PFSK-1 (cell line): ENCODE results near the gene ANKS3.
A peak's percentile ranks its signal among the peaks of the same experiment; 100 is the strongest.

ENCODE experiments used
- FOXP2 ChIP-seq: optimal IDR thresholded peaks from 2 replicates; pipeline ENCODE3; 2011; ENCODE audit warnings: borderline replicate concordance, control low read depth, inconsistent platforms; ENCODE audit not compliant: insufficient read depth; ENCODE audit errors: extremely low read length, extremely low read depth
- POLR2AphosphoS5 ChIP-seq: IDR thresholded peaks from 2 replicates; pipeline ENCODE4 v1.6.1; 2012; ENCODE audit warnings: low read depth, mild to moderate bottlenecking, control low read depth, low read length, moderate library complexity
- SIN3A ChIP-seq: IDR thresholded peaks from 2 replicates; pipeline ENCODE4 v1.6.1; 2012; ENCODE audit warnings: mild to moderate bottlenecking, low read length, moderate library complexity, borderline replicate concordance; ENCODE audit not compliant: insufficient read depth
- TAF1 ChIP-seq: IDR thresholded peaks from 2 replicates; pipeline ENCODE4 v1.6.1; 2012; ENCODE audit warnings: low read length, control low read depth, borderline replicate concordance; ENCODE audit not compliant: insufficient read depth
- TF ChIP-seq, protein P1 (sequence below), 2 experiments: IDR thresholded peaks; 2 replicates each; pipeline versions ENCODE4 v1.6.1 to v1.8.0; 2011 to 2012; ENCODE audit warnings: low read depth in 2 of 2, low read length in 2 of 2, control low read depth in 1 of 2, inconsistent platforms in 1 of 2, mild to moderate bottlenecking in 1 of 2, moderate library complexity in 1 of 2; ENCODE audit not compliant: insufficient read depth in 1 of 2

The ANKS3 gene

DNA sequence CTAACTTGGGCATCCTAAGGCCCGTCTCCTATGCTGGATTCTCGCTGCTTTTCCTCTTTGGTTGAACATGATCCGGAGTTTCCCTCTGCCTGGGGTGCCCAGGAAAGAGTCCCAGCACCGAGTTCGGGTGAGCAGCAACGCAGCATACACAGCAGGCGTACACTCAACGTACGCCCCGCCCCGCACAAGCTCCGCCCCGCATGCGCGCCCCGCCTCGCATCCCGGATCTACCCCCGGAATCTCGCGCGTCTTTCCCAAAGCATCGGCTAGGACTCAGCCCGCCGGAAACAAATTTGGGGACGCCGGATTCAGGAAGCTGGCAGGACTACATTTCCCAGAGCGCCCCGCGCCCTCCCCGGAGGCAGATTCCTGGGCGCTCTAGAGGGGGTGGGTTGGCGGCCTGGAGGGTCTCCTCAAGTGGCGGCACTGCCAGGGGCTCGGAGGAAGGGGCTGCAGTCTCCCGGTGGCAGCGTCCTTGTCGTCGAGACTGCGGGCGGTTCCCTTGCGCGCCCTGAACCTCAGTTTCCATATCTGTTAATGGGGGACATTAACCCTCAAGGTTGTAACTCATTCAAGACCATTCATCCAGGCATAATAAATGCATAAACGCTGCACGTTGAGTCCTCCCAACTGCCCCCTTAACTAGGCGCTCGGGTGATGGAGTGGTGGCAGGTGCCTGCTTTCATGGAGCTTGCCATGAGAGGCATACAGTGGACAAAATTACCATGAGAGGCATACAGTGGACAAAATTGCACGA, 34.7 kb upstream of the ANKS3 start:
- TF ChIP-seq SIN3A (no peak), POLR2AphosphoS5 (peak; percentile 77), FOXP2 (peak; percentile 81)
- TF ChIP-seq, protein P1, sequence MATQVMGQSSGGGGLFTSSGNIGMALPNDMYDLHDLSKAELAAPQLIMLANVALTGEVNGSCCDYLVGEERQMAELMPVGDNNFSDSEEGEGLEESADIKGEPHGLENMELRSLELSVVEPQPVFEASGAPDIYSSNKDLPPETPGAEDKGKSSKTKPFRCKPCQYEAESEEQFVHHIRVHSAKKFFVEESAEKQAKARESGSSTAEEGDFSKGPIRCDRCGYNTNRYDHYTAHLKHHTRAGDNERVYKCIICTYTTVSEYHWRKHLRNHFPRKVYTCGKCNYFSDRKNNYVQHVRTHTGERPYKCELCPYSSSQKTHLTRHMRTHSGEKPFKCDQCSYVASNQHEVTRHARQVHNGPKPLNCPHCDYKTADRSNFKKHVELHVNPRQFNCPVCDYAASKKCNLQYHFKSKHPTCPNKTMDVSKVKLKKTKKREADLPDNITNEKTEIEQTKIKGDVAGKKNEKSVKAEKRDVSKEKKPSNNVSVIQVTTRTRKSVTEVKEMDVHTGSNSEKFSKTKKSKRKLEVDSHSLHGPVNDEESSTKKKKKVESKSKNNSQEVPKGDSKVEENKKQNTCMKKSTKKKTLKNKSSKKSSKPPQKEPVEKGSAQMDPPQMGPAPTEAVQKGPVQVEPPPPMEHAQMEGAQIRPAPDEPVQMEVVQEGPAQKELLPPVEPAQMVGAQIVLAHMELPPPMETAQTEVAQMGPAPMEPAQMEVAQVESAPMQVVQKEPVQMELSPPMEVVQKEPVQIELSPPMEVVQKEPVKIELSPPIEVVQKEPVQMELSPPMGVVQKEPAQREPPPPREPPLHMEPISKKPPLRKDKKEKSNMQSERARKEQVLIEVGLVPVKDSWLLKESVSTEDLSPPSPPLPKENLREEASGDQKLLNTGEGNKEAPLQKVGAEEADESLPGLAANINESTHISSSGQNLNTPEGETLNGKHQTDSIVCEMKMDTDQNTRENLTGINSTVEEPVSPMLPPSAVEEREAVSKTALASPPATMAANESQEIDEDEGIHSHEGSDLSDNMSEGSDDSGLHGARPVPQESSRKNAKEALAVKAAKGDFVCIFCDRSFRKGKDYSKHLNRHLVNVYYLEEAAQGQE (IDR thresholded peaks at IDR 0.05; ENCODE audit: insufficient read depth in 1 of 2, low read depth in 2 of 2, low read length in 2 of 2): no peak

DNA sequence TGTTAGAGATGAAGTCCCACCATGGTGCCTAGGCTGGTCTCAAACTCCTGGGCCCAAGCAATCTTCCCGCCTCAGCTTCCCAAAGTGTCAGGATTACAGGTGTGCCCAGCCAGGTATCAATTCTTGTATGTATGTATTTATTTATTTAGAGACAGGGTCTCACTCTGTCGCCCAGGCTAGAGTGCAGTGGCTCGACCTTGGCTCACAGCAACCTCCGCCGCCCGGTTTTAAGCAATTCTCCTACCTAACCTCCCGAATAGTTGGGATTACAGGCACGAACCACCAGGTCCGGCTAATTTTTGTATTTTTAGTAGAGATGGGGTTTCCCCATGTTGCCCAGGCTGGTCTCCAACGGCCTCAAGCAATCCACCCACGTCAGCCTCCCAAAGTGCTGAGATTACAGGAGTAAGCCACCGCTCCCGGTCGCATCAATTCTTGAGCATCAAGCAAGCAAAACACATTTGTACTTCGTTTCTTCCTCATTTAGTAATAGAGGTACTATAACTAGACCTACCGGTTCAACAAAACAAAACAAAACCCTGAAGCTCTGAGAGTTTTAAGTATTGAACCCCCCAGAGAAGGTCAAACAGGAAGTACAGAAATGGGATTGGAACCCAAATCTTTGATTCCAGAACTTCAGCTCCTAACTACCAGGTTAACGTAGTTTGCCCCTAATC, 33.9 kb upstream of the ANKS3 start:
- TF ChIP-seq POLR2AphosphoS5 (no peak), TAF1 (no peak), FOXP2 (no peak), SIN3A (no peak)
- TF ChIP-seq, protein P1 (IDR thresholded peaks at IDR 0.05; ENCODE audit: insufficient read depth in 1 of 2, low read depth in 2 of 2, low read length in 2 of 2): no peak

DNA sequence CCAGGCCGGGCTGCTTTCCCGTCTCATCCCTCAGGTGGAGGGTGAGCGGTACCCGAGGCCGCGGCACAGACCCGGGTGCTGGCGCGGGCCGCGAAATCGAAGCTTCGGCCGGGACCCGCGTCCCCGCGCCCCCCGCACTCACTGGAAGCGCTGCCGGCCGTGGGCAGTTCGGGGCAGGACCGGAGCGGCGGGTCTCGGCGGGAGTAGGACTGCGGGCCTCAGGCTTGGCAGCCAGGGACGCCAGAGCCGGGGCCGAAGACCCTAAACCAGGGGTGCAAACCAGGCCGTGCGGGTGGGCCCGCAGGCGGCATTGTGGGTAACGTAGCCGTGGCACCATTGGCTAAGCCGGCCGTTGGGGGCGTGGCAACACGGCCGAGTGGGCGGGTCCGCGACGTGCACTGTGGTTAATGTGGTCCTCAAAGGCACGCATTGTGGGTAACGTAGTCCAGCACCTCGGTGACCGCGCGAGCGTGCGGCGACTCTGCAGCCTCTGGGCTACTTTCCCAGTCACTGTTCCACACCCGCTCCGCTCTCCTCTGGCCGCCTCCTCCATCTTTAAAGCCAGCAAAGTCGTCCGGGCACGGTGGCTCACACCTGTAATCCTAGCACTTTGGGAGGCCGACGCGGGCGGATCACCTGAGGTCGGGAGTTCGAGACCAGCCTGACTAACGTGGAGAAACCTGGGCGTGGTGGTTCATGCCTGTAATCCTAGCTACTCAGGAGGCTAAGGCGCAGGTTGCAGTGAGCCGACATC, 33.0 kb upstream of the ANKS3 start, which contains the start of gene ZNF500:
Gene ZNF500, minus strand, starts transcription at position 288 of the 754 bp plus-strand sequence. CDS start 1,184 bp downstream, outside the sequence.
- peak; percentile 59; the same call in 1 of the 2 replicates for TF ChIP-seq TAF1
- peak; percentile 89 for TF ChIP-seq FOXP2
- TF ChIP-seq, protein P1 (IDR thresholded peaks at IDR 0.05; ENCODE audit: insufficient read depth in 1 of 2, low read depth in 2 of 2, low read length in 2 of 2): no peak
- peak; percentile 76 for TF ChIP-seq POLR2AphosphoS5

DNA sequence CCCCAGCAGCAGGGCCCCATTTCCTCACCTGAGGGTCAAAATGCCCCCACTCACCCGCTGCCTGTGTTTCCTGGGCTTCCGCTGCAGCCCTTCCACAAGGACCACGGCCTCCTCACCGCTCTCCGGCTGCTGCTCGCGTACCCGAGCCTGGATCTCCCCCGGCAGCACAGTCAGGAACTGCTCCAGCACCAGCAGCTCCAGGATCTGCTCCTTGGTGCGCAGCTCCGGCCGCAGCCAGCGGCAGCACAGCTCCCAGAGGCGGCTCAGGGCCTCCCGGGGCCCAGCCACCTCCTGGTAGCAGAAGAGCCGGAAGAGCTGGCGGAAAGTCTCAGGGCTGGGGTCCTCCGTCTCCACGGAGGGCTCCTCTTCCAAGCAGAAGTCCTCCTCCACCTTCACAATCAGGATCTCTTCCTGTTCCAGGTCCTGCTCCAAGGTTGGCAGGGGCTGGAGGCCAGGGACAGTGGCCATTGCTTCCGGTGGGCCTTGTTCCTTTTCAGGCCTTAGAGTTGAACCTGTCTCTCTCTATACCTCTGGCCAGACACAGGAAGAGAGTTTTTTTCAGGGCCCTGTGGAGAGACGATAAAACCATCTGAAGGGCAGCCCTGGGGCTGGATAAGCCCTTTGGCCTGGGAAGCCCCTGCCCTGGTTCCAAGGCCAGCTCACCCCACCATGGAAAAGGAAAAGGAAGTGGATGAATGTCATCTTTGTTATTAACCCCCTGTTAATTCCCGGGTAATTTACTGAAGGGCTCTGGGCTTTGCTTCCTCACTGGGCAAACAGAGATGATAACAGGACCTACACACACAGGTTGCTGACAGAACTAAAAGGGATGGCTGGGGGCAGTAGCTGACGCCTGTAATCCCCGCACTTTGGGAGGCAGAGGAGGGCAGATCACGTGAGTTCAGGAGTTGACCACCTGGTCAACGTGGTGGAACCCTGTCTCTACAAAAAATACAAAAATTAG, 31.7 kb upstream of the ANKS3 start:
- TF ChIP-seq TAF1: no peak
- TF ChIP-seq FOXP2: no peak
- TF ChIP-seq, protein P1 (IDR thresholded peaks at IDR 0.05; ENCODE audit: insufficient read depth in 1 of 2, low read depth in 2 of 2, low read length in 2 of 2): no peak
- TF ChIP-seq POLR2AphosphoS5: no peak
- TF ChIP-seq SIN3A: no peak
